Fibroblast of pulmonary artery (primary cell): ENCODE results near the gene KRTAP12-2.
"Not testable (repeated sequence)": the region's sequence is repeated elsewhere in the genome, so short reads cannot be mapped to it uniquely, and the experiment has no call there.

Source experiments
- DNase-seq: peaks from one replicate; pipeline ENCODE4 v3.0.0-alpha.2; 2010; ENCODE audit warnings: low read depth
- H3K4me3 ChIP-seq: replicated peaks from 2 replicates; pipeline ENCODE4 v1.5.1; 2011; ENCODE audit warnings: low read depth, mild to moderate bottlenecking, control low read depth, low read length, moderate library complexity
- CTCF ChIP-seq: IDR thresholded peaks from 2 replicates; pipeline ENCODE4 v1.5.1; 2011; ENCODE audit warnings: mild to moderate bottlenecking, control low read depth, low read length, inconsistent platforms; ENCODE audit errors: missing control alignments

The KRTAP12-2 gene

GRCh38 chr21:44653123-44653522 is 13.6 kb downstream of the KRTAP12-2 start:
- H3K4me3 ChIP-seq = no peak overlapping the region
- no peak for DNase-seq
- TF ChIP-seq CTCF = no peak

- TF ChIP-seq CTCF = no peak
- no peak for DNase-seq
- no peak overlapping the region for H3K4me3 ChIP-seq
Observed at GRCh38 chr21:44650973-44651675, 15.6 kb downstream of the KRTAP12-2 start.

GRCh38 chr21:44650265-44650972 is 16.3 kb downstream of the KRTAP12-2 start:
- DNase-seq = no peak
- TF ChIP-seq CTCF = no peak
- no peak overlapping the region for H3K4me3 ChIP-seq

GRCh38 chr21:44649521-44650100 is 17.1 kb downstream of the KRTAP12-2 start:
- DNase-seq = no peak
- TF ChIP-seq CTCF = no peak

GRCh38 chr21:44648557-44649311 is 18.0 kb downstream of the KRTAP12-2 start:
- no peak overlapping the region for H3K4me3 ChIP-seq
- no peak for DNase-seq
- no peak for TF ChIP-seq CTCF

More at GRCh38 chr21:44649521-44650100, 17.1 kb downstream of the KRTAP12-2 start:
- H3K4me3 ChIP-seq = no peak overlapping the region

- TF ChIP-seq CTCF = no peak
- no peak overlapping the region for H3K4me3 ChIP-seq
- DNase-seq = no peak
Observed at GRCh38 chr21:44647222-44647552, 19.5 kb downstream of the KRTAP12-2 start.

GRCh38 chr21:44646366-44647221 is 20.1 kb downstream of the KRTAP12-2 start, which contains the start of gene KRTAP10-11:
Gene KRTAP10-11, plus strand, starts transcription at chr21:44646414. Its CDS starts 45 bp downstream, at chr21:44646459.
- not testable (repeated sequence) for H3K4me3 ChIP-seq, DNase-seq
